ENCODE data around the gene GYG2.

GRCh38 chrX:2831471-2832228 lies 2.9 kb downstream of the GYG2 start:
- no peak for TF ChIP-seq ZFP37 (tag by site-specific recombination; IDR thresholded peaks at IDR 0.05)
- TF ChIP-seq ZNF274 (IDR thresholded peaks at IDR 0.05; ENCODE audit: low read length) = no peak
- no peak for TF ChIP-seq ZNF274 (tag by site-specific recombination; IDR thresholded peaks at IDR 0.05; ENCODE audit: borderline replicate concordance)
- TF ChIP-seq ZNF555 (tag by site-specific recombination; conservative IDR thresholded peaks at IDR 0.05) = no peak

Measured in HEK293 (cell line).